GM21367 (cell line): ENCODE measurements around the gene STPG1.

Experiments used
- ATAC-seq: cut with Tn5 transposase; IDR thresholded peaks from one replicate; pipeline ENCODE4 v1.9.1; 2021; ENCODE audit not compliant: unreplicated experiment

Gene STPG1

GRCh38 chr1:24319962-24320361 is 93.6 kb downstream of the STPG1 start:
- no peak for ATAC-seq

GRCh38 chr1:24319312-24319863 is 94.2 kb downstream of the STPG1 start, which contains the start of gene GRHL3:
Gene GRHL3, plus strand, starts transcription at chr1:24319357. Its CDS starts 195 bp downstream, at chr1:24319552.
- ATAC-seq = no peak

- no peak for ATAC-seq
Measured at GRCh38 chr1:24318615-24319311, 94.8 kb downstream of the STPG1 start.

GRCh38 chr1:24317956-24318614 is 95.5 kb downstream of the STPG1 start:
- ATAC-seq = no peak

- ATAC-seq = no peak
Measured at GRCh38 chr1:24317081-24317480, 96.5 kb downstream of the STPG1 start.

- no peak for ATAC-seq
Measured at GRCh38 chr1:24316645-24317044, 96.9 kb downstream of the STPG1 start.

- ATAC-seq = no peak
Measured at GRCh38 chr1:24315391-24315790, 98.2 kb downstream of the STPG1 start.

GRCh38 chr1:24311741-24312140 is 101.8 kb downstream of the STPG1 start:
- ATAC-seq = no peak

GRCh38 chr1:24311234-24311633 is 102.3 kb downstream of the STPG1 start:
- ATAC-seq = no peak

- no peak for ATAC-seq
Measured at GRCh38 chr1:24309762-24310485, 103.7 kb downstream of the STPG1 start.

GRCh38 chr1:24308365-24309015 is 105.1 kb downstream of the STPG1 start:
- ATAC-seq = no peak
